HEK293T (cell line): ENCODE measurements around the gene CACNG5.

Source experiments
- CTCF ChIA-PET: fragments of 350-600 bp; formaldehyde crosslinking; extraction: SDS; loops from one replicate; lab custom pipeline; 2021; ENCODE audit warnings: antibody characterized with exemption, inconsistent platforms; lab: Yijun Ruan, JAX
- POLR2A ChIA-PET: fragments of 350-600 bp; formaldehyde crosslinking; extraction: SDS; loops from one replicate; lab custom pipeline; 2020; ENCODE audit warnings: antibody characterized with exemption, inconsistent platforms; lab: Yijun Ruan, JAX
- DNase-seq: peaks from one replicate; pipeline ENCODE4 v3.0.0; 2012; ENCODE audit warnings: mixed read lengths; ENCODE audit errors: extremely low spot score
- ARNT ChIP-seq: fragments of 450-650 bp; IDR thresholded peaks from 2 replicates; pipeline ENCODE4 v1.6.1; 2017; ENCODE audit warnings: mild to moderate bottlenecking
- BHLHE40 ChIP-seq: fragments of 450-650 bp; IDR thresholded peaks from 2 replicates; pipeline ENCODE4 v1.6.1; 2016; ENCODE audit warnings: mild to moderate bottlenecking, moderate library complexity, borderline replicate concordance
- CTBP1 ChIP-seq: fragments of 450-650 bp; IDR thresholded peaks from 2 replicates; pipeline ENCODE4 v1.6.1; 2016; ENCODE audit warnings: borderline replicate concordance
- ELF4 ChIP-seq: fragments of 450-650 bp; IDR thresholded peaks from 2 replicates; pipeline ENCODE4 v1.6.1; 2017; ENCODE audit warnings: antibody characterized with exemption
- FOXA1 ChIP-seq: fragments of 450-650 bp; IDR thresholded peaks from 2 replicates; pipeline ENCODE4 v1.6.1; 2016; ENCODE audit warnings: mild to moderate bottlenecking
- FOXK2 ChIP-seq: fragments of 450-650 bp; IDR thresholded peaks from 2 replicates; pipeline ENCODE4 v1.6.1; 2016; ENCODE audit warnings: mild to moderate bottlenecking
- FOXM1 ChIP-seq: fragments of 450-650 bp; IDR thresholded peaks from 2 replicates; pipeline ENCODE4 v1.6.1; 2017; ENCODE audit warnings: mild to moderate bottlenecking, borderline replicate concordance
- HDGF ChIP-seq: fragments of 450-650 bp; IDR thresholded peaks from 2 replicates; pipeline ENCODE4 v1.6.1; 2017; ENCODE audit warnings: antibody characterized with exemption, borderline replicate concordance
- L3MBTL2 ChIP-seq: fragments of 450-650 bp; conservative IDR thresholded peaks from 2 replicates; pipeline ENCODE4 v1.6.1; 2016; ENCODE audit warnings: mild to moderate bottlenecking
- LEF1 ChIP-seq: fragments of 450-650 bp; IDR thresholded peaks from 2 replicates; pipeline ENCODE4 v1.6.1; 2017; ENCODE audit warnings: mild to moderate bottlenecking, borderline replicate concordance
- NFRKB ChIP-seq: fragments of 450-650 bp; IDR thresholded peaks from 2 replicates; pipeline ENCODE4 v1.6.1; 2016; ENCODE audit warnings: mild to moderate bottlenecking, moderate library complexity
- SP1 ChIP-seq: fragments of 450-650 bp; IDR thresholded peaks from 2 replicates; pipeline ENCODE4 v1.6.1; 2017
- SUZ12 ChIP-seq: fragments of 450-650 bp; IDR thresholded peaks from 2 replicates; pipeline ENCODE4 v1.6.1; 2016; ENCODE audit warnings: mild to moderate bottlenecking
- TARDBP ChIP-seq: fragments of 450-650 bp; IDR thresholded peaks from 2 replicates; pipeline ENCODE4 v1.6.1; 2016
- ZNF384 ChIP-seq: fragments of 450-650 bp; IDR thresholded peaks from 2 replicates; pipeline ENCODE4 v1.6.1; 2016
- TF ChIP-seq, protein P1 (sequence below): fragments of 450-650 bp; IDR thresholded peaks from 2 replicates; pipeline ENCODE4 v1.6.1; 2016

CACNG5 gene

DNA sequence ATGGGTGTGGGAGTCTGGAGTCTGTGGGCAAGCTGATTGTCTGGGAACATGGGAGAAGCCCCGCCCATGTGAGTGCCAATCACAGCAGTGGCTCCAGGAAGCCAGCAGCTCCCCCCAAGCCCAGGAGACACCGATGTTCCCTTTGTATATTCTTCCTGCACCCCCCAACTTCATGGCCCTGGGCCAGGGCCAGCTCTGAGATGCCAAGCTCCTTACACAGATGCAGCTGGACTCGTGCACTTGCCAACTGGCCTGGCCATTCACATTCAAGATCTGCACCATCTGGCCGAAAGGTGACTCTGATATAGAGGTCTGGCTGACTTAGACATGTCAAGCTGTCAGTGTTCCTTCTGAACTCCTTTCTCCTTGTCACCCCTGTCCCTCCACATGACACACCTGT, 50.5 kb downstream of the CACNG5 start:
- ChIA-PET POLR2A (no interaction called here), CTCF (no interaction called here)
- TF ChIP-seq ARNT (no peak), CTBP1 (no peak), TARDBP (no peak), FOXM1 (no peak), SUZ12 (no peak), ELF4 (no peak), L3MBTL2 (no peak), HDGF (no peak)
- DNase-seq: no peak

DNA sequence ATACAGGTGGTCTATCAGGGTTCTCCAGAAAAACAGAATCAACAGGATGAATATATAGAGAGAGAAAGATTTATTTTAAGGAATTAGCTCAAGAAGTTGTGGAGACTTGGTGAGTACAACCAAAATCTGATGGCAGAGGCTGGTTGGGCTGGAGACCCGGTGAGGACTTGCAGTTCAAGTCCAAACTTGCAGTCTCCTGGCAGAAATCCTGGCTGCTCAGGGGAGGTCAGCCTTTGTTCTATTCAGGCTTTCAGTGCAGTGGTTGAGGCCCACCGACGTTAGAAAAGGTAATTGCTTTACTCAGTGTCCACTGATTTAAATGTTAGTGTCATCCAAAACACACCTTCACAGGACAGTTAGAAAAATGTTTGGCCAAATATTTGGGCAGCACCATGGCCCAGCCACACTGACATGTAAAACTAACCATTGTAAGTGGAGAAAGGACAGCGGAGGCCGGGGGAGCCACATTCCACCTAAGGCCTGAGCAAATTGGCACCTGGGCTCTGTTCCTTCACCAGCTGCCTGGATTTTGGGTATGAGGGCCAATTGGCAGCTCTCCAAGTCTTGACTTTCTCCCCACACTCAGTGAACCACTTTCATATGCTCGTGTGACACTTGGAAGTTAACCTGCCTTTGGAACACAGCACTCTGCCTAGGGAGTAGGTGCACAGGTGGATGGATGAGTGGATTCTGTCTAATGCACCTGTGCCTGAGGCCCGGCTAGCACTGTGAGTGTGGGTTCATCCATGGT, 54.7 kb downstream of the CACNG5 start:
- ChIA-PET POLR2A (no interaction called here), CTCF (no interaction called here)
- TF ChIP-seq ZNF384 (no peak), CTBP1 (no peak)
- TF ChIP-seq, protein P1, sequence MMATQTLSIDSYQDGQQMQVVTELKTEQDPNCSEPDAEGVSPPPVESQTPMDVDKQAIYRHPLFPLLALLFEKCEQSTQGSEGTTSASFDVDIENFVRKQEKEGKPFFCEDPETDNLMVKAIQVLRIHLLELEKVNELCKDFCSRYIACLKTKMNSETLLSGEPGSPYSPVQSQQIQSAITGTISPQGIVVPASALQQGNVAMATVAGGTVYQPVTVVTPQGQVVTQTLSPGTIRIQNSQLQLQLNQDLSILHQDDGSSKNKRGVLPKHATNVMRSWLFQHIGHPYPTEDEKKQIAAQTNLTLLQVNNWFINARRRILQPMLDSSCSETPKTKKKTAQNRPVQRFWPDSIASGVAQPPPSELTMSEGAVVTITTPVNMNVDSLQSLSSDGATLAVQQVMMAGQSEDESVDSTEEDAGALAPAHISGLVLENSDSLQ: no peak
- DNase-seq: no peak

DNA sequence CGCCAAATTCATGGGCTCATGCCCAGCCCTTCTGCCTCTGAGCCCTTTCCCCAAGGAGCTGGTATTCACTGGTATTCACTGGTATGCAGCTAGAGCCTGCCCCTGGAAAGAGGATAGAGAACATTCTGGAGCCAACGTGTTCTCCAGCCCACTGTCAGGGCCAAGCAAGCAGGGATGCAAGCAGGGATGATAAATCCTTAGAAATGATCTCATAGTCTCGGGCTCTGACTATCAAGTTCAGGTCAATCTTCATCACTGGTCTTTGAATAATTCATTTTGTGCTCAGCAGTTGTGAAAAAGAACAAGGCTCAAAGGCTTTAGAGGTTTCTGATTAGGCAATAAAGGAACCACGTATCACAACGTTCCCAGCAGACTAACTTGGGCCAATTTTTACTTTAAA, 57.3 kb downstream of the CACNG5 start:
- no peak for TF ChIP-seq SP1
- no peak for TF ChIP-seq LEF1
- no peak for TF ChIP-seq ZNF384
- no peak for TF ChIP-seq HDGF
- no peak for TF ChIP-seq FOXM1
- no peak for TF ChIP-seq BHLHE40
- no peak for TF ChIP-seq SUZ12
- no peak for TF ChIP-seq NFRKB
- no peak for TF ChIP-seq CTBP1
- TF ChIP-seq, protein P1: no peak
- TF ChIP-seq FOXA1: no peak
- TF ChIP-seq ELF4: no peak
- TF ChIP-seq L3MBTL2: no peak
- TF ChIP-seq ARNT: no peak
- TF ChIP-seq FOXK2: no peak
- no peak for TF ChIP-seq TARDBP
- CTCF ChIA-PET: interaction anchor here (1.3 kb wide), 1 partner anchor 37 kb away, joined by 3 read pairs; no protein-coding TSS in a partner anchor
- no peak for DNase-seq
- POLR2A ChIA-PET: no interaction called here

DNA sequence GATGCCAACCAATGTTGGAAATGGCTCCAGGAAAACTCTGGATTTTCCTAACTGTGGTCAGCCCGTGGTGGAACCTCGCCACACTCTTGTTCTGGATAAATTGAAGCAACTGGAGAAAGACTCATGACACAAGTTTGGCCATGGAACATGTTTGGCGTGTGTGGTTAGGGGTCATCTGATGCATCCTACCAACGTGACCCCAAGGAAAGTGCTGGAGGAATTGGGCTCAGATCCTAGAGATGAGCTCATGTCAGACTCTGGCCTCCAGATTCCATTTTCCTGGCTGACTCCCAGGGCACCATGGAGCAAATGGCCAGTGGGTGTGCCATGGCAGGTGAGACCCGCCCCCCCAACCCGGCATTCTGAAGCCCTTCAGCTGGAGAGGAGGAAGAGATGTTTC, 58.5 kb downstream of the CACNG5 start:
- TF ChIP-seq CTBP1 (no peak), NFRKB (no peak), LEF1 (no peak), BHLHE40 (no peak), SP1 (no peak), TARDBP (no peak), FOXK2 (no peak), SUZ12 (no peak), ARNT (no peak), ZNF384 (no peak), FOXA1 (no peak), L3MBTL2 (no peak), ELF4 (no peak), FOXM1 (no peak), HDGF (no peak)
- TF ChIP-seq, protein P1: no peak
- ChIA-PET POLR2A (no interaction called here), CTCF (no interaction called here)
- DNase-seq: no peak

DNA sequence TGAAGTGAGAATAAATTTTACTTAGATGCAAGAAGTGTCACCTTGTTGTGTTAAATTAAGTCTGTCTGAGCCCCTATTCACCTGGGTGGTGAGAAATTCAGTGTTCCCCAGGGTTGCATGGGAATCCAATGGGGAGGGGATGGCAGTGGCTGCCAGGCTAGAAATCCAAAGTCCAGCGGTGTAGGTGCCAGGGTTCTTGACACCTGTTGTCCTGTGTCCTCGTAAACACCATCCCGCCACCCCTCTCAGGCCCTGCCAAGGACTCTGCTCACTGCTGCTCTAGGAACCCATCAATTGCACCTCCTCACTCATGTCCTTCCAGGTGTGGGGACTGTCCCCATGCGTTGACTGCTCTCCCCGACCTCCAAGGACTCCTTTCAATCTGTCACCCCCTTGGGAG, 58.9 kb downstream of the CACNG5 start:
- no peak for TF ChIP-seq TARDBP
- no peak for TF ChIP-seq BHLHE40
- TF ChIP-seq SUZ12: no peak
- no peak for TF ChIP-seq FOXA1
- no peak for TF ChIP-seq NFRKB
- no peak for TF ChIP-seq ELF4
- TF ChIP-seq HDGF: no peak
- TF ChIP-seq SP1: no peak
- TF ChIP-seq LEF1: no peak
- TF ChIP-seq L3MBTL2: no peak
- TF ChIP-seq, protein P1: no peak
- no peak for TF ChIP-seq FOXK2
- no peak for TF ChIP-seq CTBP1
- no peak for TF ChIP-seq ARNT
- TF ChIP-seq ZNF384: no peak
- no peak for TF ChIP-seq FOXM1
- CTCF ChIA-PET: no interaction called here
- DNase-seq: no peak
- POLR2A ChIA-PET: no interaction called here

DNA sequence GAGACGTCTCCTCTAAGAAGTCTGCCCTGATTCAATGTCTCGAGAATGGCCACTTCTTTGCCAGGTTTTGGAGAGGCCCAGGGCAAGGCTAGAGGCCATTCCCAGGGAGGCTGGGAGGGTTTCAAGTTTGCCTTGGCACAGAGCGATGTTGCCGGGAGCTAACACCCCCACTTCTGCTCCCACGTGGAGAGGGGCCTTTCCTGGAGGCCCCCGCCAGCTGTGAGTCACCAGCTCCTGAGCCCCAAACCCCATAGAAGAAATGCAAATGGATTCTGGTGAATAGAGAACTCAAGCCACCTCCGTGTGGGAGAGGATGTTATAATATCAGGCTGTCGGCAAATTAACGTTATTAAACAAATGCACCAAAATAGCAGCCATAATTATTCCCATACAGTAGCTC, 62.2 kb downstream of the CACNG5 start:
- POLR2A ChIA-PET: no interaction called here
- DNase-seq: no peak
- CTCF ChIA-PET: no interaction called here
- TF ChIP-seq FOXM1 (no peak), FOXA1 (no peak), ARNT (no peak), TARDBP (no peak), SP1 (no peak), L3MBTL2 (no peak), ZNF384 (no peak), FOXK2 (no peak), HDGF (no peak), SUZ12 (no peak), LEF1 (no peak), NFRKB (no peak), CTBP1 (no peak), BHLHE40 (no peak)
- TF ChIP-seq, protein P1: no peak
